ENCODE measurements around the gene DOCK4. TPM values are rescaled to one million over a fixed set of nuclear protein-coding genes. Genes with fewer than 3 reads are reported as not detected.

The DOCK4 gene
- total and polyA plus RNA-seq, 2 of the 8 experiments (the other 6 are each of a cell fraction or from before 2014, with no cell fraction given) = 5.1 to 23.6 TPM

DNA sequence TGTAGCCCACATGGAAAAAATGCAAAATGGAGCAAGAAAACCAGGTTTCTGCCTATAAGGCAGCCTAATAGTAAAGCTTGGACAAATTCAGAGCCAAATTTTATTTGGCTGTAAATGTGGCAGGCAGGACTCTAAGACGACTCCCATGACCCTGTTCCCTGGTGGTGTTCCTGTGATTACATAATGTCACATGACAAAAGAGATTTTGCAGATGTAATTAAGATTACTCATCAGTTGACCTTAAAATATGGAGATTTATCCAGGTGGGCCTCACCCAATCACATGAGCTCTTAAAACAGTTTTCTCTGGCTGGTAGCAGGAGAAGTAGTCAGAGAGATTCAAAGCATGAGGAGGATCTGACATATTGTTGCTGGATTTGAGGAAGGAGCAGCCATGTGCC, 340.8 kb downstream of the DOCK4 start:
- Histone ChIP-seq H3K23ac (ENCODE audit: insufficient read length) (no peak overlapping the region), H4K5ac (ENCODE audit: insufficient read length, low read depth, low read length) (no peak overlapping the region), H3K23me2 (ENCODE audit: low read depth, low read length) (no peaks in the 10 kb centered on the region), H2BK15ac (ENCODE audit: low read length) (no peak overlapping the region), H3K14ac (ENCODE audit: insufficient read length) (no peak overlapping the region), H2BK12ac (ENCODE audit: low read depth, low read length) (peak overlapping the region; percentile 50; the same call in 1 of the 2 replicates), H4K20me1 (replicated peaks in 1 of 2; ENCODE audit: control insufficient read depth in 1 of 2, insufficient read depth in 2 of 2, low read length in 2 of 2) (no peaks in the 10 kb centered on the region), H3K4ac (replicated peaks; ENCODE audit: insufficient read length, low read depth, low read length) (no peak overlapping the region), H3K4me1 (replicated peaks in 1 of 4; ENCODE audit: control insufficient read depth in 3 of 4, insufficient read depth in 4 of 4, low read length in 3 of 4) (peaks cover 0 to 4% (median 0%) of the 10 kb centered on the region in 4 experiments; a peak in 1 of 7 replicates), H3K4me2 (ENCODE audit: insufficient read depth in 1 of 2, low read depth in 2 of 2, low read length in 2 of 2) (no peak overlapping the region), H3K18ac (ENCODE audit: extremely low read depth, low read length) (no peak overlapping the region), H3K9me3 (ENCODE audit: insufficient read depth in 2 of 2, low read depth in 1 of 2, low read length in 1 of 2) (no peaks in the 10 kb centered on the region), H2BK120ac (replicated peaks; ENCODE audit: low read depth, low read length) (no peak overlapping the region), H2AK5ac (ENCODE audit: low read depth, low read length) (no peak overlapping the region), H3K56ac (replicated peaks; ENCODE audit: insufficient read length, low read depth, low read length) (no peak overlapping the region), H4K91ac (replicated peaks; ENCODE audit: insufficient read length, low read length) (no peak overlapping the region), H3K27ac (ENCODE audit: low read depth, low read length) (no peak overlapping the region), H3K79me2 (ENCODE audit: control insufficient read depth in 1 of 2, insufficient read depth in 2 of 2, low read length in 2 of 2) (no peaks in the 10 kb centered on the region), H3K79me1 (ENCODE audit: low read depth, low read length) (no peaks in the 10 kb centered on the region), H3K4me3 (ENCODE audit: extremely low read depth in 1 of 4, insufficient read depth in 2 of 4, low read depth in 3 of 4, low read length in 4 of 4) (no peak overlapping the region), H4K8ac (ENCODE audit: extremely low read depth, insufficient read depth, low read length) (no peak overlapping the region), H3K36me3 (ENCODE audit: control insufficient read depth in 2 of 4, insufficient read depth in 4 of 4, low read length in 3 of 4) (no peaks in the 10 kb centered on the region), H2BK20ac (ENCODE audit: low read length) (no peak overlapping the region), H2BK5ac (ENCODE audit: low read depth, low read length) (no peak overlapping the region), H3K9ac (replicated peaks in 1 of 4; ENCODE audit: extremely low read depth in 1 of 4, low read depth in 3 of 4, low read length in 3 of 4) (no peak overlapping the region), H2AFZ (ENCODE audit: low read length) (no peak overlapping the region), H3K27me3 (replicated peaks in 1 of 4; ENCODE audit: control insufficient read depth in 3 of 4, extremely low read depth in 1 of 4, insufficient read depth in 3 of 4, low read length in 3 of 4) (no peaks in the 10 kb centered on the region)
- POLR2A ChIA-PET (ENCODE audit: partially characterized antibody) = interaction anchor here (1.2 to 1.3 kb wide), 2 partner anchors 11 to 585 kb away, joined by 3 read pairs; no protein-coding TSS in a partner anchor
- 71% methylated on average over 1 of the region's 1 CpG; no CpG with 5 or more reads in 1 of the 2 experiments for WGBS, 2 experiments (ENCODE audit: extremely low coverage in 1 of 2, insufficient coverage in 1 of 2, insufficient read length in 1 of 2, insufficient replicate concordance in 2 of 2, low coverage in 1 of 2, low lambda C conversion rate in 2 of 2, missing lambda C conversion rate in 1 of 2)
- CTCF ChIA-PET (ENCODE audit: partially characterized antibody) = interaction anchor here (0.8 to 5.8 kb wide), 3 partner anchors 11 to 112 kb away, joined by 3 to 69 read pairs (median 4); no protein-coding TSS in a partner anchor
- no peak for DNase-seq (ENCODE audit: low read depth in 1 of 2, low spot score in 2 of 2)
- no peak for FAIRE-seq
- TF ChIP-seq CTBP2 (IDR thresholded peaks at IDR 0.05; ENCODE audit: borderline replicate concordance, insufficient read depth, insufficient read length, low read length) = no peak
- no peak for TF ChIP-seq POLR2A (IDR thresholded peaks at IDR 0.05; ENCODE audit: control extremely low read depth in 1 of 2, low read depth in 2 of 2, low read length in 2 of 2)
- no peak for TF ChIP-seq JUND (IDR thresholded peaks at IDR 0.05; ENCODE audit: low read length)
- no peak for TF ChIP-seq CREB1 (IDR thresholded peaks at IDR 0.05)
- TF ChIP-seq, protein P1, sequence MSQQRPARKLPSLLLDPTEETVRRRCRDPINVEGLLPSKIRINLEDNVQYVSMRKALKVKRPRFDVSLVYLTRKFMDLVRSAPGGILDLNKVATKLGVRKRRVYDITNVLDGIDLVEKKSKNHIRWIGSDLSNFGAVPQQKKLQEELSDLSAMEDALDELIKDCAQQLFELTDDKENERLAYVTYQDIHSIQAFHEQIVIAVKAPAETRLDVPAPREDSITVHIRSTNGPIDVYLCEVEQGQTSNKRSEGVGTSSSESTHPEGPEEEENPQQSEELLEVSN (IDR thresholded peaks at IDR 0.05) = no peak

Measured in H1 (cell line).